GM12875 (cell line): ENCODE data around the gene ECI1.

Experiments
- H3K4me3 ChIP-seq: one replicate; pipeline ENCODE4 v1.5.1; 2011; ENCODE audit warnings: low read depth, low read length, control low read depth
- CTCF ChIP-seq: IDR thresholded peaks from 2 replicates; pipeline ENCODE4 v1.5.1; 2011; ENCODE audit warnings: low read depth, mild to moderate bottlenecking, control low read depth, inconsistent platforms, low read length, moderate library complexity, borderline replicate concordance; ENCODE audit not compliant: insufficient read depth

Gene ECI1

GRCh38 chr16:2230376-2230775 is 21.0 kb downstream of the ECI1 start:
- no peak overlapping the region for H3K4me3 ChIP-seq
- no peak for TF ChIP-seq CTCF

GRCh38 chr16:2229632-2230250 is 21.6 kb downstream of the ECI1 start:
- no peak for TF ChIP-seq CTCF
- no peak overlapping the region for H3K4me3 ChIP-seq

GRCh38 chr16:2229091-2229490 is 22.3 kb downstream of the ECI1 start:
- no peak overlapping the region for H3K4me3 ChIP-seq
- no peak for TF ChIP-seq CTCF

GRCh38 chr16:2228161-2228824 is 23.1 kb downstream of the ECI1 start:
- TF ChIP-seq CTCF, result no peak
- H3K4me3 ChIP-seq, result no peak overlapping the region

- TF ChIP-seq CTCF, result no peak
- H3K4me3 ChIP-seq, result no peak overlapping the region
Measured at GRCh38 chr16:2226918-2227317, 24.5 kb downstream of the ECI1 start.

- no peak for TF ChIP-seq CTCF
- H3K4me3 ChIP-seq, result no peak overlapping the region
Measured at GRCh38 chr16:2226245-2226793, 25.1 kb downstream of the ECI1 start.

GRCh38 chr16:2223942-2224486 is 27.4 kb downstream of the ECI1 start:
- 0 out of 2 replicates have a peak, but pooled peaks have one; percentile 1 for TF ChIP-seq CTCF
- H3K4me3 ChIP-seq, result peak overlapping the region; percentile 98
